Aorta (tissue), 5 donors: ENCODE results near the gene ARHGEF40. TPM values are rescaled to one million over a fixed set of nuclear protein-coding genes. Genes with fewer than 3 reads are reported as not detected.

Experiments used
- ATAC-seq: fragments of 200-7000 bp; cut with Tn5 transposase; one replicate; pipeline ENCODE4 v1.9.1; 2022; ENCODE audit warnings: moderate library complexity; ENCODE audit not compliant: low FRiP score
- DNase-seq, 2 donors: peaks; one replicate each; pipeline ENCODE4 v3.0.0-alpha.2; 2020
- H3K27ac ChIP-seq, 2 donors: one replicate each; pipeline ENCODE4 v1.5.1; 2013; ENCODE audit warnings: low read length in 2 of 2, mild to moderate bottlenecking in 2 of 2, moderate library complexity in 2 of 2, control low read depth in 1 of 2, inconsistent platforms in 1 of 2, low read depth in 1 of 2
- H3K27me3 ChIP-seq, 2 donors: one replicate each; pipeline ENCODE4 v1.6.1; 2013; ENCODE audit warnings: control low read depth in 1 of 2, low read length in 1 of 2, mild to moderate bottlenecking in 1 of 2, moderate library complexity in 1 of 2; ENCODE audit not compliant: insufficient read depth in 2 of 2, control insufficient read depth in 1 of 2
- H3K36me3 ChIP-seq, 2 donors: one replicate each; pipeline ENCODE4 v1.6.1; 2013; ENCODE audit warnings: control low read depth in 1 of 2, low read length in 1 of 2, mild to moderate bottlenecking in 1 of 2; ENCODE audit not compliant: insufficient read depth in 2 of 2, control insufficient read depth in 1 of 2
- H3K4me1 ChIP-seq, 2 donors: one replicate each; pipeline ENCODE4 v1.6.1; 2013; ENCODE audit warnings: low read length in 2 of 2, control low read depth in 1 of 2, mild to moderate bottlenecking in 1 of 2, moderate library complexity in 1 of 2; ENCODE audit not compliant: insufficient read depth in 2 of 2, control insufficient read depth in 1 of 2
- H3K4me3 ChIP-seq, 2 donors: one replicate each; pipeline ENCODE4 v1.5.1; 2013; ENCODE audit warnings: low read length in 2 of 2, control low read depth in 1 of 2, mild to moderate bottlenecking in 1 of 2
- H3K9me3 ChIP-seq: one replicate; pipeline ENCODE4 v1.6.1; 2013; ENCODE audit warnings: mild to moderate bottlenecking, low read length; ENCODE audit not compliant: control insufficient read depth
- WGBS, 2 donors: extraction: QIAGEN DNeasy Blood & Tissue Kit; methylation state at CpG; one replicate each; pipeline ENCODE4 v1.1.7; 2013; 5-methylcytosine and 5-hydroxymethylcytosine counted together
- intact Hi-C, 2 donors: fragments of 100-400 bp; cut with DNase I; formaldehyde crosslinking; loops; one replicate each; pipeline versions ENCODE4 v1.14.2 to v1.15.0; 2022
- polyA plus RNA-seq, 2 donors: library from polyadenylated mRNA; stranded (reverse); fragments of 200-250 nt; gene quantifications; one replicate each; pipeline ENCODE4 v1.2.3, GENCODE V29; 2013
- total RNA-seq, 2 donors: library from RNA; stranded (reverse); fragmentation: NEBNext Ultra II Directional; extraction: Animal tissue kit (Norgen Biotek cat#: 25700); gene quantifications; one replicate each; pipeline ENCODE4 v1.2.1, GENCODE V29; 2021
- donor health status: healthy with polysubstance abuse.
- donor health status: Bipolar disorder and iron deficiency.
- donor health status: DM: no; HTN: no; CAD: no.
- donor health status: DM: no; HTN: no; CAD: no.
- donor health status: DM: yes; HTN: yes; CAD: no.

Gene ARHGEF40
- total and polyA plus RNA-seq, 4 donors: 5.4 to 68.3 (median 32.4) TPM

GRCh38 chr14:21090194-21090939 is 20.3 kb downstream of the ARHGEF40 start:
- Histone ChIP-seq H3K4me1 (no peaks in the 10 kb centered on the region), H3K4me3 (no peak overlapping the region), H3K27me3 (no peaks in the 10 kb centered on the region), H3K36me3 (peaks cover 0 to 9% of the 10 kb centered on the region in 2 donors), H3K27ac (no peak overlapping the region), H3K9me3 (no peaks in the 10 kb centered on the region)
- intact Hi-C loops: loop anchor here (5.0 kb wide), 2 partner anchors 63 to 73 kb away; partner anchors contain the start of gene NDRG2 (in 1 of the 2)
- peak; percentile 54 to 84 for DNase-seq
- 79 to 85% methylated on average over 26 to 45 of the region's 45 CpGs for WGBS, 2 donors
- no peak for ATAC-seq

GRCh38 chr14:21090940-21091663 is 21.0 kb downstream of the ARHGEF40 start:
- ATAC-seq (no peak), DNase-seq (peak; percentile 47 to 75)
- H3K4me3 ChIP-seq: no peak overlapping the region
- intact Hi-C loops: loop anchor here (5.0 kb wide), 2 partner anchors 64 to 74 kb away; partner anchors contain the start of gene NDRG2 (in 1 of the 2)
- H3K36me3 ChIP-seq: peaks cover 0 to 5% of the 10 kb centered on the region in 2 donors
- 88 to 89% methylated on average over 45 of the region's 45 CpGs for WGBS, 2 donors
- no peaks in the 10 kb centered on the region for H3K27me3 ChIP-seq
- H3K9me3 ChIP-seq: no peaks in the 10 kb centered on the region
- H3K27ac ChIP-seq: no peak overlapping the region
- H3K4me1 ChIP-seq: no peaks in the 10 kb centered on the region

- ATAC-seq: no peak
- intact Hi-C loops: loop anchor here (1.0 to 5.0 kb wide), 5 partner anchors 23 to 77 kb away; partner anchors contain the start of gene NDRG2 (in 1 of the 2)
- Histone ChIP-seq H3K36me3 (peaks cover 0 to 5% of the 10 kb centered on the region in 2 donors), H3K4me3 (no peak overlapping the region), H3K27ac (no peak overlapping the region), H3K27me3 (no peaks in the 10 kb centered on the region), H3K9me3 (no peaks in the 10 kb centered on the region), H3K4me1 (no peaks in the 10 kb centered on the region)
- peak in 1 of 2 donors; percentile 76 for DNase-seq
- WGBS, 2 donors: 87 to 88% methylated on average over 40 to 42 of the region's 42 CpGs
These were observed 21.7 kb downstream of the ARHGEF40 start for GRCh38 chr14:21091821-21092272.

GRCh38 chr14:21092273-21093011 is 22.3 kb downstream of the ARHGEF40 start:
- no peaks in the 10 kb centered on the region for H3K27me3 ChIP-seq
- no peaks in the 10 kb centered on the region for H3K9me3 ChIP-seq
- 41 to 42% methylated on average over 58 to 59 of the region's 59 CpGs for WGBS, 2 donors
- intact Hi-C loops: loop anchor here (1.0 to 5.0 kb wide), 5 partner anchors 23 to 78 kb away; partner anchors contain the start of gene NDRG2 (in 1 of the 2)
- no peak overlapping the region for H3K27ac ChIP-seq
- peak; percentile 89 to 97 for DNase-seq
- peaks cover 0 to 5% of the 10 kb centered on the region in 2 donors for H3K36me3 ChIP-seq
- peak; percentile 93 for ATAC-seq
- H3K4me1 ChIP-seq: no peaks in the 10 kb centered on the region
- H3K4me3 ChIP-seq: no peak overlapping the region

GRCh38 chr14:21093018-21093417 is 22.9 kb downstream of the ARHGEF40 start:
- no peak overlapping the region for H3K4me3 ChIP-seq
- no peaks in the 10 kb centered on the region for H3K9me3 ChIP-seq
- ATAC-seq (no peak), DNase-seq (peak in 1 of 2 donors; percentile 75)
- H3K36me3 ChIP-seq: peaks cover 0 to 5% of the 10 kb centered on the region in 2 donors
- no peaks in the 10 kb centered on the region for H3K4me1 ChIP-seq
- no peaks in the 10 kb centered on the region for H3K27me3 ChIP-seq
- no peak overlapping the region for H3K27ac ChIP-seq
- 78 to 79% methylated on average over 36 of the region's 36 CpGs for WGBS, 2 donors
- intact Hi-C loops: loop anchor here (2.0 to 5.0 kb wide), 4 partner anchors 24 to 78 kb away; partner anchors contain the start of gene NDRG2 (in 1 of the 2)

- Histone ChIP-seq H3K36me3 (peaks cover 0 to 2% of the 10 kb centered on the region in 2 donors), H3K4me1 (no peaks in the 10 kb centered on the region), H3K27ac (no peak overlapping the region), H3K9me3 (no peaks in the 10 kb centered on the region), H3K4me3 (no peak overlapping the region), H3K27me3 (no peaks in the 10 kb centered on the region)
- intact Hi-C loops: loop anchor here (2.0 to 5.0 kb wide), 4 partner anchors 25 to 79 kb away; partner anchors contain the start of gene NDRG2 (in 1 of the 2)
- no peak for DNase-seq
- WGBS, 2 donors: 32 to 39% methylated on average over 7 of the region's 7 CpGs
- no peak for ATAC-seq
These were observed 23.9 kb downstream of the ARHGEF40 start for GRCh38 chr14:21093769-21094681.

- Histone ChIP-seq H3K36me3 (no peaks in the 10 kb centered on the region), H3K4me3 (no peak overlapping the region), H3K9me3 (no peaks in the 10 kb centered on the region), H3K27ac (no peak overlapping the region), H3K27me3 (no peaks in the 10 kb centered on the region), H3K4me1 (no peaks in the 10 kb centered on the region)
- 55 to 58% methylated on average over 6 of the region's 6 CpGs for WGBS, 2 donors
- DNase-seq (no peak), ATAC-seq (no peak)
- intact Hi-C loops: no loop called here
These were observed 25.5 kb downstream of the ARHGEF40 start for GRCh38 chr14:21095430-21096205.
